Inflammatory macrophage (primary cell): ENCODE measurements around the gene SLC8A2.
A peak's percentile ranks its signal among the peaks of the same experiment; 100 is the strongest.
"Not testable (repeated sequence)": the region's sequence is repeated elsewhere in the genome, so short reads cannot be mapped to it uniquely, and the experiment has no call there.

Source experiments
- DNase-seq, 2 donors: peaks; one replicate each; pipeline ENCODE4 v3.0.0-alpha.2; 2020 to 2022

Gene SLC8A2

DNA sequence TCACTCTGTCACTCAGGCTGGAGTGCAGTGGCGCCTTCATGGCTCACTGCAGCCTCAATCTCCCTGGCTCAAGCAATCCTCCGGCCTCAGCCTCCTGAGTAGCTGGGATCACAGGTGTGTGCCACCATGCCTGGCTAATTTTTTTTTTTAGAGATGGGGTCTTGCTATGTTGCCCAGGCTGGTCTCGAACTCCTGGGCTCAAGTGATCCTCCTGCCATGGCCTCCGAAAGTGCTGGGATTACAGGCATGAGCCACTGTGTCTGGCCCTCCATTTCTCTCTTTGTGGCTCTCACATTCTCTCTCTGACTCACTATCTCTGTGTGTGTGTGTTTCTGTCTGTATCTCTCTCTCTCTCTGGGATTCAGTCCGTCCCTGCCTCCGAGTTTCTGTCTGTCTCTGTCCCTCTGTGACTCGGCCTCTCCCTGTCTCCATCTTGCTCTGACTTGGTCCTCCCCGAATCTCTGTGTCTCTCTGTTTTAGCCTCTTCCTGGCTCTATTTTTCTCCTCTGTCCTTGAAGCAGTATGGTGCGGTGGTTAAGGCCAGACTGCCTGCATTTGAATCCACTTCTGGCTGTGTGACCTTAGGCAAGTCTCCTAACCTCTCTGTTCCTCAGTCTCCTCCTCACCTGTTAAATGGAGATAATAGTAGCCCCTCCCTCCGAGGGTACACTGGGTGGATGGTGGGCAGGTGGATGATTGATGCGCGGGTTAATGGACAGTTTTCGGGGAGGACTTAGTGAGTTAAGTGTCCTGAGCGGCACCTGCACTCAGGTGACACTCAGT lies 63.3 kb downstream of the SLC8A2 start:
- DNase-seq, result no peak

DNA sequence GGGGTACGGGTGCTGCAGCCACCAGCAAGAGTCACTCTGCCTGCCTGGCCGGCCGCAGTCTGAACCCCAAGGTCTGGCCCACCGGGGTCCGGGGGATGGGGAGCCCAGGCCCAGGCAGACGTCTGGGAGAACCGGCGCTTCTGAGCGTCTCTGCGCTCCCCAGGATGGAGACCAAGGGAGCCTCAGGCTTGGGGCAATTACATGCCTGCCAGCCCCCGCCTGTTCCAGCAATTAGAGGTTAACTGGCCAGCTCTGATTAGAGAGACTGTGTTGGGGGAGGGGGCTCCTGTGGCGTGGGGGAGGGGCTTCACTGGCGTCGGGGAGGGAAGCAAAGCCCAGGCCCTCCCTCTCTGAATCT lies 64.3 kb downstream of the SLC8A2 start:
- no peak for DNase-seq

DNA sequence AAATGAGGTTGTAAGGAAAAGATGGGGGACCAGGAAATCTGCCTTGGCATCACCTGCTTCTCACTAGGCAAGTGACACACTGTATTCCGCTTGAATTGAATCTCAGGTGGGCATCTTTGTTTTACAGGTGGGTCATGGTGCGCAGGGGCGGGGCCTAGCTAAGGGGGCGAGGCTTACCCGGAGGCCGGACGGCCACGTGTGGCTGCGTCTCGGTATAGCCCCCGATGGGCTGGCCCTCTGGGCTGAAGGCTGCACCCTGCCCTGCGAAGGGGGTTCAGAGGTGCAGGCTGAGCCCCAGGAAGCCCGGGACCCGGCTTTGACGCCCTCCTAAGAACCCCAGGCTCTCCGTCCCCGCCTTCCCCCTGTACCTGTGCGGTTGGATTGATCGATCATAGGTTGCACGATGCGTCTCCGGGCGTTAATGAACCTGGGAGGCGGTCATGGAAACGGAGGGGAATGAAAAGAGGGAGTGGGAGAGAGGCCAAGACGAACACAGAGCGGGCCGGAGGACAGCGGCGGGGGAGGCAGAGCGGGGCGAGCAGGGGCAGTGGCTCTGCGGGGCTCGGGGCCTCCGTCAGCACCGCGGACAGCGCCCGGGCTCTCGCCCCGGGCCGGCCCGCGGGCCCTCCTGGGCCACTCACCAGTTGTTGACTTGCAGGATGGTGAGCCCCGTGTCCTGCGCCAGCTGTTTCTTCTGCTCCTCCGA lies 64.8 kb downstream of the SLC8A2 start:
- DNase-seq, result no peak

DNA sequence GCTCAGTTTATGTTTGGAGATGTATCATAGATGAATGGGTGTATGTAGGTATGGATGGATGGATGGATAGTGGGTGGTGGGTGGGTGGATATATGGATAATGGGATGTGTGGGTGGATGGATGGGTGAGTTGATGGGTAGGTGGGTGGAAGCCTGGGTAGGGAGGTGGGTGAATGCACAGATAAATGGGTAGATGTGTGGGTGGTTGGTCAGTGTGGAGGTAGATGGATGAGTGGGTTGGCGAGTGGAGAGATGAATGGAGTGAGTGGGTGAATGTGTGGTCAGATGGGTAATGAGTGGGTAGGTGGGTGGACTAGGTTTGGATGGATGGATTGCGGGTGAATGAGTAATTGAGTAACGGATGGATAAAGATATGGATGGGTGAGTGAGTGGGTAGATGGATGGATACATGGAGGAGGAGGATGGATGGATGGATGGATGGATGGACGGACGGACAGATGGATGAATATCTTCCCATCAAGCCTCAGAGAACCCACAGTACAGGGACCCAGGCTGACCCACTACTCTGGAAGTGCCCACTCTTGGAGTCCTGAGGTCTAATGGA lies 65.8 kb downstream of the SLC8A2 start:
- no peak for DNase-seq

DNA sequence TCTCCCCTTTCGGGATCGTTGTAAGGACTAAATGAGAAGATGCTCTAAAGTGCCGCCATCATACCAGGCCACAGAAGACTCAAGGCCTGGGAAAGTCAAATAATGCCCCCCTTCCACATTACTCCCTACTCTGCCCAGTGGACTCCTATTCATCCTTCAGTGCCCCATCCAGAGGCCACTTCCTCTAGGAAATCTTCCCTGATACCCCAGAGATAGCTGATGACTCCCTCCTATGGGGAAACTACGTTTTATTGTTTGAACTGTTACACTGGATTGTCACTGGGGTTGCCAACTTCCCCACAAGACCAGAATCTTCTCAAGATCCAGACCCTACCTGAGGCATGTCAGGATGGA lies 66.5 kb downstream of the SLC8A2 start:
- no peak for DNase-seq

DNA sequence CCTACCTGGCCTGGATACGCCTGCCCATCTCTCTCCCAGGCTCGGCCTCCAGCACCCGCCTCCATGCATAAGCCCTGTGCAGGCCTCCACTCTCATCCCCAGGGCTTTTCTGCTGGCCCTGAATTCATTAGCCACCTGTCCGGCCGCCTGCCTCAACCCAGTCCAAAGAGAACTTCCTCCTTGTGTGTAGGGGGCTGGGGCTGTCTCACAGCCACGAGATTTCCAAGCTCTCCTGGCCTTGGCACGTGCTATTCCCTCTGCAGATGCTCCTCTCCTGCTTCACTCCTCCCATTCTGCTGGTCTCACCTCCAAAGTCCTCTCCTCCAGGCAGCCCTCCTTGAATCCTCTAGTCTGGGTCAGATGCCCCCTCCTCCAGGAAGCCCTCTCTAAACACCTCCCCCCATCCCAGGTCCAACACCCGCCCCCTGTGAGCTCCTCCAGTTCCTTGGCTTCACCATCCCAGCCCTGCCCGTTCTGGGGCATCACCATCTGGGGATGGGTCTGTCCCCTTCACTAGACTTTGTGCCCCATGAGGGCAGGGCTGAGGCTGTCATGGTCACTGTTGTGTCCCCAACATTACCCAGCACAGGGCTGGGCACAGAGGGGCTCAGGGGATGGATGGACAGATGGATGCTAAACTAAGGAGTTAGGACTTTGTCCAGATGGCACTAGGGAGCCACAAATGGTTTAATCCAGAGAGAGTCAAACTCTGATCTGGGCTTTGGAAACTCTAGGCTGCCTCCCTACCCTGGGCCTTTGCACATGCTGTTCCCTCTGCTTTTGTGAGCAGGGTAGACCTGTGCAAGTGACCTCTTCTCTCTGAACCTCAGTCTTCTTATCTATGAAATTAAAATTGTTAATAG lies 67.1 kb downstream of the SLC8A2 start:
- no peak for DNase-seq

DNA sequence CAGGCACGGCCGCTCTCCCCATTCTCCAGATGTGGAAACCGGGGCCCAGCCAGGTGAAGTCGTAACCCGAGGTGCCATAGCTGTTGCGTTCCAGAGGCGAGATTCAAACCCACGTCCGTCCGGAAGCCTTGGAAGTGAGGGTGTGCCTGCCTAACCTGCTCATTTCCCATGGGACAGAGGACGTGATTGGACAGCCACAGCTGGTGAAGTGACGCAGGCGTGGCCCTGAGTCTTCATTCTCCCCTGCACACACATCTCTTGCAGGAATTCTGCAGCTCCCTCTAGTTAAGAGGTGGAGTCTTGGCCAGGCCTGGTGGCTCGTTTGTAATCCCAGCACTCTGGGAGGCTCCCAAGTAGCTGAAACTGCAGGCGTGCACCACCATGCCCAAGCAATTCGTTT lies 69.2 kb downstream of the SLC8A2 start:
- no peak for DNase-seq

DNA sequence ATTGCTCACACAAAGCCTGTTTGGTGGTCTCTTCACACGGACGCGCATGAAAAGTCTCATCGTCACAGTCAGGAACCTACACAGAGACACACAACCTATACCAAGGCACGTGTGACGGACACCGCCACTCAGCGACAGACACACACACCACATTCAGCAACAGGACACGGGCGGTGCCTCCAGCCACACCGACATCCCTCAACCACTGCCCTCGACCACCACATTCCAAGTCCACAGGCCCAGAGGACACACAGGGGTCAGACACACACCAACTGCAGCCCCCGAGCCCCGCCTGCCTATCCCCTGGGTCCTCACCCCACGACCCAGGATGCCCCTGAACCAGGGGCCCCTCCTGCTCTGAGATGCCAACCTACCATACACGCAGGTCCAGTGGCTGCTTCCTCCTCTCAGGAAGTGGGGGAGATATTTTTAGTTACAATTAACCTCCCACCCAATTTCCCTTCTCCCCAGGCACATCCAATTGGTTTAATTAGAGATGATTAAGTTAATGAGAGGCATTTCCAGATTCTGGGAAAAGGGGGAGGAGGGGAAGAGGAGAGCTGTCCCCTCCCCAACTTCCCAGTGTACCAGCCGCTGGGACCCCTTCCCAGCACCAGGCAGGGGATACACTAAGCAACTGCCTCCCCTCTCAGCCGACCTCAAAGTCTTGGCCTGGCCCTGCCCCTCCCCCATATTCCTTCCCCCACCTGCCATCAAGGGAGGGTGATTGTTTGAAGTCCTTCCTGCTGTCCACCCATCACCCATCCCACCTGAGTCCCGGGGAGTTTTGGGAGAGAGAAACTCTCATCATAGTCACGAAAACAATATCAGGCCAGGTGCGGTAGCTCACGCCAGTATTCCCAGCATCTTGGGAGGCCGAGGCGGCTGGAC lies 72.7 kb downstream of the SLC8A2 start:
- no peak for DNase-seq

DNA sequence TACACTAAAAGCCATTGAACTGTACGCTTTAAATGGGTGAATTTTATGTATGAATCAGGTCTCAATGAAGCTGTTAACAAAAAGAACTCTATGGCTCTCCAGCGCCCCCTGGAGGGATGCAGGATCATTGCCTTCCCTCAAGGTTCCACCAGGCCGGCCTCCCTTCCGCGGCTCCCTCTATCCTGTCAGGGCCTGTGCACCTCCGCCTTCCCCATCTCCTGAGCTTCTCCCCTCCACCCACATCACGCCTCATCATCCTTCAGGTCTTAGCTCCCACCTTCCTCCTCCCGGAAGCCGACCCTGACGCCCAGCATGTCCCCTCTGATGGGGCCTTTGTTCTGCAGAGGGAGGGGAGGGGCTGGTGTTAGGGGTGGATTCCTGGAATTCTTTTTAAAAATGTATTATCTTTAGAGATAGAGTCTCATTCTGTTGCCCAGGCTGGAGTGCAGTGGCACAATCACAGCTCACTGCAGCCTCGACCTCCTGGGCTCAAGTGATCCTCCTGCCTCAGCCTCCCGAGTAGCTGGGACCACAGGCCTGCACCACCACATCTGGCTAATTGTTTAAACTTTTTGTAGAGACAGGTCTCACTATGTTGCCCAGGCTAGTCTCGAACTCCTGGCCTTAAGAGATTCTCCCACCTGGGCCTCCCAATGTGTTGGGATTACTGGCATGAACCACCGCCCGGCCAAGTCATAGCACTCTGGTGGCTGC lies 80.0 kb downstream of the SLC8A2 start:
- peak; percentile 84 to 87 for DNase-seq

DNA sequence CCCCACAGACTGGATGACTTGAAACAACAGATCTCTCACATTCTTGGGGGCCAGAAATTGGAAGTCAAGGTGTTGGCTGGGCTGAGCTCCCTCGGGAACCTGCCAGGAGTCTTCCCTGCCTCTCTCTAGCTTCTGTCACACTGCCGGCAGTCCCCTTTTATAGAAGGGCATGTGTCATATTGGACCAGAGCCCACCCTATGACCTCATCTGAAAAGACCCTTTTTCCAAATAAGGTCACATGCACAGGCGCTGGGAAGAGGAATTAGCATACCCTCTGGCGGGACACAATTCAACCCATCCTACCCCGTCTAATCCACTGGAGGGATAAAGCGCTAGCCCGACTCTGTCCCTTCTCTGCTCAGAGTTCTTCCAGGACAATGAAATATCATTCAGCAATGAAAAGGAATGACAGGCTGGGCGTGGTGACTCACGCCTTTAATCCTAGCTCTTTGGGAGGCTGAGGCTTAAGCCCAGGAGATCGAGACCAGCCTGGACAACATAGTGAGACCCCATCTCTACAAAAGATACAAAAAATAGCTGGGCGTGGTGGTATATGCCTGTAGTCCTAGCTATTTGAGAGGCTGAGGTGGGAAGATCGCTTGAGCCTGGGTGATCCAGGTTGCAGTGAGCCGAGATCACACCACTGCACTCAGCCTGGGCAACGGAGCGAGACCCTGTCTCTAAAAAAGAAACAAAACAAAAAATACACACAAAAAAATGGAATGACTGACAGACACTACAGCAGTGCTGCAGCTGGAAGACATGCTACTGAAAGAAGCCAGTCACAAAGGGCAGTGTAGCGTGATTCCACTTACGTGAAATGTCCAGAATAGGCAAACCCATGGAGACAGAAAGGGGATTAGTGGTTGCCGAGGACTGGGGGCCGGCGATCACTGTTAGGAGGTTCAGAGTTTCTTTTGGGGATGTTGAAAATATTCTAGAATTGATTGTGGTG lies 80.9 kb downstream of the SLC8A2 start:
- no peak for DNase-seq

DNA sequence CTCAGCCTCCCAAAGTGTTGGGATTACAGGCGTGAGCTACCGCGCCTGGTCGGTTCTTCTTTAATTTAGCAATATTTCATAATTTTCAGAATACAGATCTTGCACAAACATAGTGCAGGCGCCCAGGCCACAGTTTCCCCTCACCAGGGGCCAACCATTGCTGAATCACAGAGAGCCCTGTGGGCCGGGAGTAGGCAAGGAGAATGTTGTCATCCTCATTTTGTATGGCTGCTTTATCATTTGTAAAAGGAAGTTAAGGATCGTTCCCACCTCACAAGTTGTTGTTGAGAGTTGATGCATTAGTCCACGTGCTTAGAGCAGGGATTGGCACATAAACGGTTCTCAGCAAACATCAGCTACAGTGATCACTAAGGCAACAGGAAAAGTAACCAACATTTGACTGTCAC lies 82.5 kb downstream of the SLC8A2 start:
- peak; percentile 98 to 99 for DNase-seq

DNA sequence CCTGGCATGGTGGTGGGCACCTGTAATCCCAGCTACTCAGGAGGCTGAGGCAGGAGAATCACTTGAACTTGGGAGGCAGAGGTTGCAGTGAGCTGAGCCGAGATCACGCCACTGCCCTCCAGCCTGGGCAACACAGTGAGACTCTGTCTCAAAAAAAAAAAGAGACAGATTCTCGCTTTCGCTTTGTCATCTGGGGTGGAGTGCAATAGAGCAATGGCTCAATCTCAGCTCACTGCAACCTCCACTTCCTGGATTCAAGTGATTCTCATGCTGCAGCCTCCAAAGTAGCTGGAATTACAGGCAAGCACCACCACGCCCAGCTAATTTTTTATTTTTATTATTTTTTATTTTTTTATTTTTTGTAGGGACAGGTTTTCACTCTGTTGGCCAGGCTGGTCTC lies 83.0 kb downstream of the SLC8A2 start:
- DNase-seq, result peak; percentile 89 to 90

DNA sequence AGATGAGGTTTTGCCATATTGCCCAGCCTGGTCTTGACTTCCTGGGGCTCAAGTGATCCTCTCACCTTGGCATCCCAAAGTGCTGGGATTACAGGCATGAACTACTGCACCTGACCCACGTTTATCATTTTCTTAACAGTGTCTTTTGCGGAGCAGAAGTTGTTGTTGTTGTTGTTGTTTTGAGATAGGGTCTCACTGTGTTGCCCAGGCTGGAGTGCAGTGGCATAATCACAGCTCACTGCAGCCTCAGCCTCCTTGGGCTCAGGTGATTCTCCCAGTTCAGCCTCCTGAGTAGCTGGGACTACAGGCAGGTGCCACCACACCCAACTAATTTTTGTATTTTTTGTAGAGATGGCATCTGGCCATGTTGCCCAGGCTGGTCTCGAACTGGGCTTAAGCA lies 84.1 kb downstream of the SLC8A2 start:
- not testable (repeated sequence) for DNase-seq

DNA sequence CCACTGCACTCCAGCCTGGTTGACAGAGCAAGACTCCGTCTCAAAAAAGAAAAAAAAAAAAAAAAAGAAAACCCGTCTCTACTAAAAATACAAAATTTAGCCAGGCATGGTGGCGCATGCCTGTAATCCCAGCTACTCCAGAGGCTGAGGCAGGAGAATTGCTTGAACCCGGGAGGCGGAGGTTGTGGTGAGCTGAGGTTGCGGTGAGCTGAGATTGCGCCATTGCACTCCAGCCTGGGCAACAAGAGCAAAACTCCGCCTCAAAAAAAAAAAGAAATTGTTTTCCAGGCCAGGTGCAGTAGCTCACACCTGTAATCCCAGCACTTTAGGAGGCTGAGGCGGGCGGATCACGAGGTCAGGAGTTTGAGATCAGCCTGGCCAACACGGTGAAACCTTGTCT lies 85.1 kb downstream of the SLC8A2 start:
- DNase-seq, result not testable (repeated sequence)

DNA sequence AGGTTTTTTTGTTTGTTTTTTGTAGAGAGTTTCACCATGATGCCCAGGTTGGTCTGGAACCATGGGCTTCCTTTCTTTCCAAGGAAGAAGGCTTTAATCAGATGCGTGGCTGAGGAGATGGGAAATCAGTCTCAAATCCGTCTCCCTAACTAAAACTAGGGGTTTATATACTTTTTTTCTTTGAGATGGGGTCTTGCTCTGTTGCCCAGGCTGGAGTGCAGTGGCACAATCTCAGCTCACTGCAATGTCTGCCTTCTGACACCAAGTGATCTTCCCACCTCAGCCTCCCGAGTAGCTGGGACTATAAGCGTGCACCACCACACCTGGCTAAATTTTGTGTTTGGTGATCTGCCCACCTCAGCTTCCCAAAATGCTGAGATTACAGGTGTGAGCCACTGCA lies 87.2 kb downstream of the SLC8A2 start:
- not testable (repeated sequence) for DNase-seq

DNA sequence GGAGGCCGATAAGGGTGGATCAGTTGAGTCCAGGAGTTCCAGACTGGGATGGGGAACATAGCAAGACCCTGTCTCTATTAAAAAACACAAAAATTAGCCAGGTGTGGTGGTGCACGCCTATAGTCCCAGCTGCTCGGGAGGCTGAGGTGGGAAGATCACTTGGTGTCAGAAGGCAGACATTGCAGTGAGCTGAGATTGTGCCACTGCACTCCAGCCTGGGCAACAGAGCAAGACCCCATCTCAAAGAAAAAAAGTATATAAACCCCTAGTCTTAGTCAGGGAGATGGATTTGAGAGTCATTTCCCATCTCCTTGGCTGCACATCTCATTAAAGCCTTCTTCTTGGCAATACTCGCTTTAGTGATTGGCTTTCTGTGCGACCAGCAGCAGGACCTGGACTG lies 87.8 kb downstream of the SLC8A2 start:
- not testable (repeated sequence) for DNase-seq

DNA sequence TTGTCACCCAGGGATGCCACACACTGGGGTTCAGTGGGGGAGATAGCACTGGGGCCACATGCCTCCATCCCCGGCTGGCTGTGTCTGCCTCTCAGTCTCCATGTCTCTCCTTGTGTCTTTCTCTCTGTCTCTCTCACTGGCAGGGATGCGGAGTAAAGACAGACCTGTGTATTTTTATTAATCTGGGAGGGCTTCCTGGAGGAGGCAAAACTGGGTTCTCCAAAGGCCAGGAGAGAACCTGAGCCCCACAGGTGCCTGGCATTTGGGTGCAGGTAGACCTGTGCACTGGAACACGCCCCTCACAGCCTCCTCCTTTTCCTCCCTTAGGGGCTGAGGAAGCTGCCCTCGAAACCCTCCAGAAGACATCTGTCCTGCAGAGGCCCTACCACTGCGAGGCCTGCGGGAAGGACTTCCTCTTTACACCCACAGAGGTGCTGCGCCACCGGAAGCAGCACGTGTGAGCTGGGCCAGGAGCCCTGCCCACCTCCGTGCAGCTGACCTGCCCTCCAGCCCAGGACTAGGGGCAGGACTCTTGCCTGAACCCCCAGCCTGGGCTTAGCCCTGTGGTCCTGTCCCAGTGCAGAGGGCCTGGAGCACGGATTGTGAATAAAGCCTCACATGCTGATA lies 89.9 kb downstream of the SLC8A2 start:
- DNase-seq, result peak; percentile 54 to 87

DNA sequence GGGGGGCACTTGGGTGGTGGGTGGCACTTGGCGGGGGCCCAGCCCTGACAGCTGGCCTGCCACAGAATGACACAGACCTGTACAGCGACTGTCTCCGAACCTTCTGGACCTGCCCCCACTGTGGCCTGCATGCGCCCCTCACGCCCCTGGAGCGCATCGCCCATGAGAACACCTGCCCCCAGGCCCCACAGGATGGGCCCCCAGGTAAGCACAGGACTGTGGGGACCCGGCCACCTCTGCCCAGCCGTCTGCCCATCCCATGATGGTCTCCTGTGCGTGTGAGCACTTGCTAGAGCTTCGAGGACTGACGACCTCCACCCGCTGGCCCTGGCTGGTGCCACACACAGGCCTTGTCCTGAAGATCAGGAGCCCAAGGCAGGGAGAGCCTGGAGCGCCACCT lies 90.6 kb downstream of the SLC8A2 start:
- no peak for DNase-seq

DNA sequence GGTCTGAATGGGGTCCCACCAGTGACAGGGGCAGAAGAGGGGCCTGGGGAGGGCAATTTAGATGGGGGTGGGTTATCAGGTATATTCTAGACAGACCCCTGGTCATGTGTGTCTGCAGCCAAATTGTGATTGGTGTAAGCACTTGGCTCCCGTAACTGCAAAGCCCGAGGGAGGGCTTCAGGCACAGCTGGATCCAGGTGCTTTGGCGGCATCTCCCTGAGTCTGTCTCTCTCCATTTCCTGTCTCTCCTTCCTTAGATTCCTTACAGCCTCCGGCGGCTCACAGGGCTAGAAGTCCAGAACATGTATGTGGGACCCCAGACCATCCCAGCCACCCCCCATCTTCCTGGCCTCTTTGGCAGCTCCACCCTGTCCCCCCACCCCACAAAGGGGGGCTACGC lies 91.1 kb downstream of the SLC8A2 start:
- no peak for DNase-seq
